Measurements from ENCODE around the gene ZNF367. TPM values are rescaled to one million over a fixed set of nuclear protein-coding genes. Genes with fewer than 3 reads are reported as not detected.

The ZNF367 gene
- total and polyA plus RNA-seq, 2 donors (not counting 3 experiments of a cell fraction or from before 2014, with no cell fraction given): 1.7 to 10.0 TPM

DNA sequence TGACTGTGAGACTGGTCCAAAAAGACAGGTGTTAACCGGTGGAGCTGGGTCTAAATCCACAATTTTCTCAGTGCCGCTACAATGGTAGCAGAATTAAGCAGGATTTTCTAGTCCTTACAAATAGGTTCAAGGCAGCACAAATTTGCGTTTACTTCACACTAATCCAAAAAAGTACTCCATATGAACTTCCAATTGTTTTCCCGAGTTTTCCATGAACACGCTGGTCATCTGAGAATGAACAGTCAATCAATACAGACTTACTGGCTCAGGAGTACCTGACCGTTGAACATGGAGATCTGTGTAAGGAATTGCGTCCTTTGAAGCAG lies 35.4 kb downstream of the ZNF367 start:
- peak overlapping the region; percentile 56 for H2AFZ ChIP-seq (ENCODE audit: low read depth, low read length)
- H3K9me1 ChIP-seq (replicated peaks; ENCODE audit: control insufficient read depth, extremely low read depth, insufficient read depth, low read length): no peaks in the 10 kb centered on the region
- H3K9me3 ChIP-seq (replicated peaks; ENCODE audit: control insufficient read depth, insufficient read depth, low read length): no peaks in the 10 kb centered on the region
- ChIA-PET POLR2A (no interaction called here), CTCF (interaction anchor here (0.5 to 2.2 kb wide), 4 partner anchors 38 to 284 kb away, joined by 3 to 13 read pairs (median 4); no protein-coding TSS in a partner anchor)
- TSS peak; percentile 71 for BruUV-seq (replicated peaks)
- peak overlapping the region; percentile 88 for H3K4me2 ChIP-seq (ENCODE audit: insufficient read depth, low read length)
- H3K27ac ChIP-seq (ENCODE audit: insufficient read depth, low read depth, low read length): peak overlapping the region; percentile 9
- dilution Hi-C loops (cut with MboI; ENCODE audit: extremely low pct_ligation_motif_present, low sequenced_read_pairs): no loop called here
- no peaks in the 10 kb centered on the region for H3K27me3 ChIP-seq (ENCODE audit: control insufficient read depth in 2 of 2, insufficient read depth in 2 of 2, low read length in 2 of 2)
- H3K4me1 ChIP-seq (ENCODE audit: control insufficient read depth, extremely low read depth, insufficient read depth, low read length): peaks cover 21% of the 10 kb centered on the region
- H3K9ac ChIP-seq (replicated peaks; ENCODE audit: extremely low read depth, insufficient read depth, low read length): peak overlapping the region; percentile 81
- peaks cover 30% of the 10 kb centered on the region for H3K79me2 ChIP-seq (ENCODE audit: control insufficient read depth, insufficient read depth, low read length)
- intact Hi-C loops (cut with micrococcal nuclease): loop anchor here (1.0 to 2.0 kb wide), 4 partner anchors 35 to 68 kb away; partner anchors contain the start of genes HABP4 and ZNF367
- FAIRE-seq (no peak), DNase-seq (ENCODE audit: low read depth, low spot score) (no peak)
- H4K20me1 ChIP-seq (replicated peaks; ENCODE audit: control insufficient read depth, extremely low read depth, insufficient read depth, low read length): no peaks in the 10 kb centered on the region
- peaks cover 0 to 2% of the 10 kb centered on the region in 2 experiments for H3K36me3 ChIP-seq (ENCODE audit: control insufficient read depth in 2 of 2, extremely low read depth in 1 of 2, insufficient read depth in 2 of 2, low read length in 2 of 2)
- TF ChIP-seq MYC (IDR thresholded peaks at IDR 0.05; ENCODE audit: low read depth, low read length): no peak
- TF ChIP-seq, protein P1, sequence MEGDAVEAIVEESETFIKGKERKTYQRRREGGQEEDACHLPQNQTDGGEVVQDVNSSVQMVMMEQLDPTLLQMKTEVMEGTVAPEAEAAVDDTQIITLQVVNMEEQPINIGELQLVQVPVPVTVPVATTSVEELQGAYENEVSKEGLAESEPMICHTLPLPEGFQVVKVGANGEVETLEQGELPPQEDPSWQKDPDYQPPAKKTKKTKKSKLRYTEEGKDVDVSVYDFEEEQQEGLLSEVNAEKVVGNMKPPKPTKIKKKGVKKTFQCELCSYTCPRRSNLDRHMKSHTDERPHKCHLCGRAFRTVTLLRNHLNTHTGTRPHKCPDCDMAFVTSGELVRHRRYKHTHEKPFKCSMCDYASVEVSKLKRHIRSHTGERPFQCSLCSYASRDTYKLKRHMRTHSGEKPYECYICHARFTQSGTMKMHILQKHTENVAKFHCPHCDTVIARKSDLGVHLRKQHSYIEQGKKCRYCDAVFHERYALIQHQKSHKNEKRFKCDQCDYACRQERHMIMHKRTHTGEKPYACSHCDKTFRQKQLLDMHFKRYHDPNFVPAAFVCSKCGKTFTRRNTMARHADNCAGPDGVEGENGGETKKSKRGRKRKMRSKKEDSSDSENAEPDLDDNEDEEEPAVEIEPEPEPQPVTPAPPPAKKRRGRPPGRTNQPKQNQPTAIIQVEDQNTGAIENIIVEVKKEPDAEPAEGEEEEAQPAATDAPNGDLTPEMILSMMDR (IDR thresholded peaks at IDR 0.05; ENCODE audit: extremely low read depth in 1 of 2, insufficient read depth in 1 of 2, low read depth in 1 of 2, low read length in 2 of 2): no peak
- peak overlapping the region; percentile 68 to 79 (median 69) for H3K4me3 ChIP-seq (replicated peaks in 1 of 3; ENCODE audit: insufficient read depth in 1 of 3, low read depth in 1 of 3, low read length in 3 of 3)

DNA sequence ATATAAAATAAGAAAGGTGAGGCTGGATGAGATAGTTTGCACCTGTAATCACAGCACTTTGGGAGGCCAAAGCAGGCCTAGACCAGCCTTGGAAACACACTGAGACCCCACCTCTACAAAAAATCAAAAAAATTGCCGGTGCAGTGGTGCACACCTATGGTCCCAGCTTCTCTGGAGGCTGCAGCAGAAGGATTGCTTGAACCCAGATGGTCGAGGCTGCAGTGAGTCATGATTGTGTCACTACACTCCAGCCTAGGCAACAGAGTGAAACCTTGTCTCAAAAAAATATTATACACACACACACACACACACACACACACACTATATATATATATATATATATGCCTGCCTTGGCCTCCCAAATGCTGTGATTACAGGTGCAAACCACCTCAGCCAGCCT lies 36.0 kb downstream of the ZNF367 start:
- Histone ChIP-seq H4K20me1 (replicated peaks; ENCODE audit: control insufficient read depth, extremely low read depth, insufficient read depth, low read length) (no peaks in the 10 kb centered on the region), H3K9me3 (replicated peaks; ENCODE audit: control insufficient read depth, insufficient read depth, low read length) (no peaks in the 10 kb centered on the region), H3K9ac (replicated peaks; ENCODE audit: extremely low read depth, insufficient read depth, low read length) (no peak overlapping the region), H3K27me3 (ENCODE audit: control insufficient read depth in 2 of 2, insufficient read depth in 2 of 2, low read length in 2 of 2) (no peaks in the 10 kb centered on the region), H3K4me2 (ENCODE audit: insufficient read depth, low read length) (no peak overlapping the region), H3K4me3 (replicated peaks in 1 of 3; ENCODE audit: insufficient read depth in 1 of 3, low read depth in 1 of 3, low read length in 3 of 3) (no peak overlapping the region), H2AFZ (ENCODE audit: low read depth, low read length) (no peak overlapping the region), H3K79me2 (ENCODE audit: control insufficient read depth, insufficient read depth, low read length) (peaks cover 30% of the 10 kb centered on the region), H3K27ac (ENCODE audit: insufficient read depth, low read depth, low read length) (no peak overlapping the region), H3K4me1 (ENCODE audit: control insufficient read depth, extremely low read depth, insufficient read depth, low read length) (peaks cover 27% of the 10 kb centered on the region), H3K9me1 (replicated peaks; ENCODE audit: control insufficient read depth, extremely low read depth, insufficient read depth, low read length) (no peaks in the 10 kb centered on the region), H3K36me3 (ENCODE audit: control insufficient read depth in 2 of 2, extremely low read depth in 1 of 2, insufficient read depth in 2 of 2, low read length in 2 of 2) (peaks cover 0 to 2% of the 10 kb centered on the region in 2 experiments)
- DNase-seq (ENCODE audit: low read depth, low spot score) (no peak), FAIRE-seq (no peak)
- CTCF ChIA-PET: interaction anchor here (1.5 to 2.2 kb wide), 3 partner anchors 54 to 285 kb away, joined by 6 to 13 read pairs (median 7); no protein-coding TSS in a partner anchor
- POLR2A ChIA-PET: no interaction called here
- TF ChIP-seq, protein P1 (IDR thresholded peaks at IDR 0.05; ENCODE audit: extremely low read depth in 1 of 2, insufficient read depth in 1 of 2, low read depth in 1 of 2, low read length in 2 of 2): no peak
- TF ChIP-seq, protein P2, sequence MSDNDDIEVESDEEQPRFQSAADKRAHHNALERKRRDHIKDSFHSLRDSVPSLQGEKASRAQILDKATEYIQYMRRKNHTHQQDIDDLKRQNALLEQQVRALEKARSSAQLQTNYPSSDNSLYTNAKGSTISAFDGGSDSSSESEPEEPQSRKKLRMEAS (IDR thresholded peaks at IDR 0.05; ENCODE audit: insufficient read depth, insufficient read length): no peak
- TF ChIP-seq GATA2 (IDR thresholded peaks at IDR 0.05; ENCODE audit: insufficient read depth, insufficient read length, low read depth, low read length) (no peak), POLR2AphosphoS5 (IDR thresholded peaks at IDR 0.05; ENCODE audit: insufficient read depth, low read depth, low read length) (no peak), JUN (IDR thresholded peaks at IDR 0.05; ENCODE audit: borderline replicate concordance, insufficient read depth, insufficient read length, low read depth) (no peak), EZH2 (IDR thresholded peaks at IDR 0.05; ENCODE audit: borderline replicate concordance, low read depth, low read length, severe bottlenecking) (no peak), FOS (IDR thresholded peaks at IDR 0.05; ENCODE audit: borderline replicate concordance, insufficient read depth, low read length) (no peak), POLR2A (IDR thresholded peaks at IDR 0.05; ENCODE audit: low read depth, low read length) (no peak), MYC (IDR thresholded peaks at IDR 0.05; ENCODE audit: low read depth, low read length) (no peak)
- BruUV-seq (replicated peaks): no TSS peak
- dilution Hi-C loops (cut with MboI; ENCODE audit: extremely low pct_ligation_motif_present, low sequenced_read_pairs): no loop called here
- intact Hi-C loops (cut with micrococcal nuclease): loop anchor here (2.0 kb wide), 3 partner anchors 37 to 69 kb away; partner anchors contain the start of gene HABP4

Data from endothelial cell of umbilical vein (primary cell).